Measurements from ENCODE around the gene ZMYND19.

The ZMYND19 gene

DNA sequence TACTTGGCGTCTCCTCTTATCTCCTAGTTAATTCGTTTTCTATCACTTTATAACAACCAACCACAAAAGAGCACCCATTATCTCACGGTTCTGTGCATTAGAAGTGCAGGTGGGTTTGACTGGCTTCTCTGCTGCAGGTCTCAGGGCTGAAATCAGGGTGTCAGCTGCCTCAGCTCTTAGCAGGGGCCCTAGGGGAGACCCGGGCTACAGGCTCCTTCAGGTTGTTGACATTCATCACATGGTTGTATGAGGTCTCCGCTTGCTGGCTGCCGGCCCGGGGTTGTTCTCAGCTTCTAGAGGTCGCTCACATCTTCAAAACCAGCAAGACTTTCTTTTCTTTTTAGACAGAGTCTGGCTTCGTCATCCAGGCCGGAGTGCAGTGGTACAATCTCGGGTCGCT is 2.9 kb upstream of the ZMYND19 start:
- TF ChIP-seq, protein P1, sequence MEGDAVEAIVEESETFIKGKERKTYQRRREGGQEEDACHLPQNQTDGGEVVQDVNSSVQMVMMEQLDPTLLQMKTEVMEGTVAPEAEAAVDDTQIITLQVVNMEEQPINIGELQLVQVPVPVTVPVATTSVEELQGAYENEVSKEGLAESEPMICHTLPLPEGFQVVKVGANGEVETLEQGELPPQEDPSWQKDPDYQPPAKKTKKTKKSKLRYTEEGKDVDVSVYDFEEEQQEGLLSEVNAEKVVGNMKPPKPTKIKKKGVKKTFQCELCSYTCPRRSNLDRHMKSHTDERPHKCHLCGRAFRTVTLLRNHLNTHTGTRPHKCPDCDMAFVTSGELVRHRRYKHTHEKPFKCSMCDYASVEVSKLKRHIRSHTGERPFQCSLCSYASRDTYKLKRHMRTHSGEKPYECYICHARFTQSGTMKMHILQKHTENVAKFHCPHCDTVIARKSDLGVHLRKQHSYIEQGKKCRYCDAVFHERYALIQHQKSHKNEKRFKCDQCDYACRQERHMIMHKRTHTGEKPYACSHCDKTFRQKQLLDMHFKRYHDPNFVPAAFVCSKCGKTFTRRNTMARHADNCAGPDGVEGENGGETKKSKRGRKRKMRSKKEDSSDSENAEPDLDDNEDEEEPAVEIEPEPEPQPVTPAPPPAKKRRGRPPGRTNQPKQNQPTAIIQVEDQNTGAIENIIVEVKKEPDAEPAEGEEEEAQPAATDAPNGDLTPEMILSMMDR (IDR thresholded peaks at IDR 0.05): no peak
- H3K27ac ChIP-seq: no peak overlapping the region
- DNase-seq (ENCODE audit: low spot score): no peak
- no peak overlapping the region for H3K4me3 ChIP-seq

DNA sequence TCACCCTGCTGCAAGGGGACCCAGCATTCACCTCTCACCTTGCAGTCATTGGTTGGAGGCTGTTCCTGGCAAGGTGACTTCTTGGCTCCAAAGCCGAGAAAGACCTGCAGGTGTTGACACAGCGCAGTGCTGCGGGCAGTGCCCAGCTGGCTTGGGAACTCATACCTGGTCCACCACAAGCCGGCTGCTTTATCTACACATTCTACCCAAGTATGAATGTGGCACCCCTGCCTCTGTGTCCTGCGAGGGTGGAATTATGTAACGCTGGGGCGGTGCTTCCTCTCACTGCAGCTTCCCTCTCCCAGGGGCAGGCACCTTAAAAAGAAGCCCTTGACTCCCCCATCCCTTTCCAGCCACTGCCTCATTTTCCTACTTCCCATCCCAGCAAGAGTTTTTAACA is 2.5 kb upstream of the ZMYND19 start:
- TF ChIP-seq, protein P1 (IDR thresholded peaks at IDR 0.05): no peak
- Histone ChIP-seq H3K4me3 (no peak overlapping the region), H3K27ac (no peak overlapping the region)
- DNase-seq (ENCODE audit: low spot score): no peak

DNA sequence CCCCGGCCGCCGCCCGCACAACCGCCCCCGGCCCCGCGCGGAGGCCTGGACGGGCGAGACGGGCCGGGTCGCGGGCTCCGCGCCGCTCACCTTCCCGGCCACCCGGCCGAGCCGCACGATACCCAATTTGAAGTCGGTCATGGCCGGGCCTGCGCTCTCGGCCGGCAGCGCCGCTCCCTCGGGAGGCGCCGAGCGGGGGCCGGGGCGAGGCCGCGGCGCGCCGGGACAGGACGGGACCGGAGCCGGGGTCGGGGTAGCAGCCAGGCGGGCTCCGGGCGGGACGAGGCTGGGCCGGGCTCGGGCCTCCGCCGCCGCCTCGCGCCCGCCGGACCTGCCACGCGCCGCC is 216 bp downstream of the ZMYND19 start:
- H3K4me3 ChIP-seq: peak overlapping the region; percentile 95
- no peak for DNase-seq (ENCODE audit: low spot score)
- peak overlapping the region in 1 of 2 donors; percentile 80 for H3K27ac ChIP-seq
- TF ChIP-seq, protein P1 (IDR thresholded peaks at IDR 0.05): no peak

DNA sequence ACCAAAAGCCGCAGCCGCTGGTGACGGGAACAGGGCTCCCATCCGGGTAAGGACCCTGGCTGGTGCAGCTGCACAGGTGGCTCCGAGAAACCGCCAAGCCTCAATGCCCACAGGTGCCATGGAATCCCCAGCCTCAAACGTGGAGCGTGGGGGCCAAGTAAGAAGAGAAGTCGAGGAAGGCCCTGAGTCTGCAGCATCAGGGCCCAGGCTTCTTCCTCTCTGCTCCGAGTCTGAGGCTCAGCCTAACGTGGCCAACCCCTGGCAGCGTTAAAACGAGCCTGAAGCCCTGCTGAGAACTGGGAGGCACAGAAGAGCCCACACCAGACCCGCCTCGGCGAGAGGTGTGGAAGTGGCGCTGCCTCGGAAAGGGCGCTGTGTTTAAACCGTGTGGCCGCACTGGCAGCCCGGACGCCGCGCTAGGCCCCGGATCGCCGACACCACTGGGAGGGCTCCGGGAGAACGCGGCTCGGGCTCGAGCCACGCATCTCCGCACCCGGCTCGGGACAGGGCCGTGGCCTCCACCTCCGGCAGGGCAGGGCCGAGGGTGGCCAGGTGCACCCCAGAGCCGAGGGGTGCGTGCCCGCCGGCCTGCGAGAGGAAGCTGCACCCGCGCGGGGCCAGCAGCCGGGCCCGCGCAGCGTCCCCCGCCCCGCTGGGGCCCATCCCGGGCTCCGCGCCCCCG is 730 bp downstream of the ZMYND19 start:
- no peak for DNase-seq (ENCODE audit: low spot score)
- Histone ChIP-seq H3K27ac (peak overlapping the region in 1 of 2 donors; percentile 80), H3K4me3 (peak overlapping the region; percentile 95)
- TF ChIP-seq, protein P1 (IDR thresholded peaks at IDR 0.05): no peak

DNA sequence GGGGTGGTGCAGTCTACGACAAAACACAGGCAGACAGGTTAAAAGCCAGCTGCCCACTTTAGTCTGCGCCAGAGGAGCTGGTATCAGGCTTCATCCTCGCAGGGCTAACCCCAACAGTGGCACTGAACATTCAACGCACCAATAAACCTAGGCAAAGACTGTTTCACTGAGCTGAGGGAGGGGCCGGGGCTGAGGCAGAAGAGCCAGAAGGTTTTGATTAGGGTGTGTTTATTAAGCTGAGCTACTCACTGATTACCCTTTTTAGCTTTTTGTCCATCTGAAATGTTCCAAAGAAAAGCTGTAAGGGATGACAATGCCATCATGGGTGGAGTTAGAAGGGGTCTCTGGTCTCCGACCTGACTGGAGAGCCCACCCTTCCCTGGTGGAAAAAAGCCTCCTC is 1.4 kb downstream of the ZMYND19 start:
- TF ChIP-seq, protein P1 (IDR thresholded peaks at IDR 0.05): no peak
- no peak for DNase-seq (ENCODE audit: low spot score)
- H3K4me3 ChIP-seq: peak overlapping the region; percentile 95
- no peak overlapping the region for H3K27ac ChIP-seq

DNA sequence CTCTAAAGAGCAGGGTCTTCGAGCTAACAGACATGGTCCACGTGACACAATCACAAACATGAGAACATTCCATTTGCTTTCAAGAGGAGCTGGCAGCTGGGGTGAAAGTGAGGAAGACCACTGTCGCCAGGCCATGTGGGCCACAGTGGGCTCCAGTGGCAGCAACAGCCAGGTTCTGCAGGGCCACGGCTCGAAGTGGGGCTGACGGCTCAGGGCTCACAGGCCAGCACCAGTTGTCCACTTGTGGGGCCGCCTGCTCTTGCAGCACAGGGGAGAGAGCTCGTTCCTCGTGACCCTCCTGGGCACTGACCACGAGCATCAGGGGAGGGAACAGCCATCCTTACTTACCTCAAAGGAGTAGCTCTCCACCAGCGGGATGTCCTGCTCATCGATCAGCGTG is 2.0 kb downstream of the ZMYND19 start:
- DNase-seq (ENCODE audit: low spot score): no peak
- TF ChIP-seq, protein P1 (IDR thresholded peaks at IDR 0.05): no peak
- Histone ChIP-seq H3K4me3 (no peak overlapping the region), H3K27ac (no peak overlapping the region)

DNA sequence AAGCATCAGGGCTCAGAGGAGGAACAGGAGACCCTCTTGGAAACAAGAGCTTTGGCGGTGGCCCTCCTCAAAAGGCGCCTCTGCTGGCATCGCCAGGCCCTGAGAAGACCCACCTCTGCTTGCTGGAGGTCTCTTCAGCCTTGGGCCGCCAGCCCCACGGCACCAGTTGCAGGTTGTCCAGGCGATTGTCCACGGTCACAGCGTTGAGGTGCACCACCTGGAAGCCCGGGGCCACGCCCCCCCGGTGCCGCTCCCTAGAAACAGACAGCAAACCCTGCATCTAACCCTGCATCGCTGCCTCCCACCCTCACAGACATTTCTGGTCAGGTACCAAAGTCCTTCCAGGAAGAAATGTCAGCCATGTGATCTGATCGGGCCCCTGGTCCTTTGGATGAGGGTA is 3.5 kb downstream of the ZMYND19 start:
- no peak overlapping the region for H3K27ac ChIP-seq
- no peak overlapping the region for H3K4me3 ChIP-seq
- no peak for DNase-seq (ENCODE audit: low spot score)
- TF ChIP-seq, protein P1 (IDR thresholded peaks at IDR 0.05): no peak

Measured in coronary artery (tissue), 2 donors.